NCI-H1436 treated with DMSO at 0.1 percent for 48 hours (cell line): ENCODE data around the gene PTCRA.

ENCODE experiments used
- DNase-seq: peaks from one replicate; lab custom pipeline; 2025; lab: John Stamatoyannopoulos, UW

The PTCRA gene

GRCh38 chr6:42971746-42972327 lies 56.0 kb downstream of the PTCRA start:
- no peak for DNase-seq

DNA sequence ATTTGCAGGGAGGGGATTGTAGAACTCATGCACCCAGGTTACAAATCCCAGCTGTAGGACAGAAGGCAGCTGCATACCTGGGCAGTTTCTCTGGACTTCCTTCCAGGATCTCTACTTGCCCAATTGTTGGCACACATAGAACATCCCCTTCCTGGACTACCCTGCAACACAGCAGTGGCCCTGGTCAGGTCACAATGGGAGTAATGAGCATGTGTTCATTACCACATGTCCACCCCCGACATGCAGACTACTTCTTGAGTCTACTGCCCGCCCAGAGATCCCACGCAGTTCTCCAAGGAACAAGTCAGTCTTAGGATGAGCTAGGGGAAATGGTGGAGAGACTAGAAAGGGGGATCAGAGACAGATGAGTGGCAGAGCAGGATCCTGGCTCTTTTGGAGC lies 58.1 kb downstream of the PTCRA start:
- DNase-seq: no peak

- DNase-seq: no peak
Measured at GRCh38 chr6:42974919-42975505, 59.2 kb downstream of the PTCRA start.
